OCI-LY3 (cell line): Measurements from ENCODE around the gene PPP3CB.

Experiments used
- EZH2phosphoT487 ChIP-seq: fragments of 200-600 bp; shearing (Covaris generic); IDR thresholded peaks from 2 replicates; pipeline ENCODE4 v1.6.1; 2018; ENCODE audit warnings: antibody characterized with exemption, mixed run types, low read depth
- TF ChIP-seq, protein P1 (sequence below): fragments of 200-600, 300-600 bp; sonication (generic); IDR thresholded peaks from 2 replicates; pipeline ENCODE4 v1.5.1; 2014; ENCODE audit warnings: antibody characterized with exemption, low read length, low read depth

DNA sequence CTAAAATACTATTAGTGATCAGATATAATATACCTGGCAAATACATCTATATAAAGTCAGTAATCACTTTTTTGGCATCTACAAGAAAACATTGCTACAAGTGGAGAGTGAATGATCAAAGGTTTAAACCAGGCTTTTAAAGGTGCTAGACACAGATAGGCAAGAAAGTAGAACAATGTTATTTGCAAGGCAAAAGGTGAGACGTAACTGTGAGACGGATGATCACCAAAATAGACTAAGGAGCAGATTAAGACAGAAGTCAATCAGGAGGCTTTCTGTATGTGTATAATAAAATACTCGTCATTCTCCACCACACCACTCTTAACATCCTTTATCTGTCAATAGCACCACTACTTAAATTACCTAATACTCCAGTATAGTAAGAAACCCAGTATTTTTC lies 90.3 kb downstream of the PPP3CB start:
- TF ChIP-seq, protein P1, sequence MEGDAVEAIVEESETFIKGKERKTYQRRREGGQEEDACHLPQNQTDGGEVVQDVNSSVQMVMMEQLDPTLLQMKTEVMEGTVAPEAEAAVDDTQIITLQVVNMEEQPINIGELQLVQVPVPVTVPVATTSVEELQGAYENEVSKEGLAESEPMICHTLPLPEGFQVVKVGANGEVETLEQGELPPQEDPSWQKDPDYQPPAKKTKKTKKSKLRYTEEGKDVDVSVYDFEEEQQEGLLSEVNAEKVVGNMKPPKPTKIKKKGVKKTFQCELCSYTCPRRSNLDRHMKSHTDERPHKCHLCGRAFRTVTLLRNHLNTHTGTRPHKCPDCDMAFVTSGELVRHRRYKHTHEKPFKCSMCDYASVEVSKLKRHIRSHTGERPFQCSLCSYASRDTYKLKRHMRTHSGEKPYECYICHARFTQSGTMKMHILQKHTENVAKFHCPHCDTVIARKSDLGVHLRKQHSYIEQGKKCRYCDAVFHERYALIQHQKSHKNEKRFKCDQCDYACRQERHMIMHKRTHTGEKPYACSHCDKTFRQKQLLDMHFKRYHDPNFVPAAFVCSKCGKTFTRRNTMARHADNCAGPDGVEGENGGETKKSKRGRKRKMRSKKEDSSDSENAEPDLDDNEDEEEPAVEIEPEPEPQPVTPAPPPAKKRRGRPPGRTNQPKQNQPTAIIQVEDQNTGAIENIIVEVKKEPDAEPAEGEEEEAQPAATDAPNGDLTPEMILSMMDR: no peak
- TF ChIP-seq EZH2phosphoT487: no peak
